OCI-LY7 (cell line): ENCODE results near the gene CRIP1.

Experiments used
- CTCF ChIP-seq: fragments of 200-600 bp; sonication (generic); conservative IDR thresholded peaks from 2 replicates; pipeline ENCODE4 v1.5.1; 2014; ENCODE audit warnings: mild to moderate bottlenecking, antibody characterized with exemption, low read length, moderate library complexity, mixed read lengths
- EZH2phosphoT487 ChIP-seq: fragments of 200-600 bp; sonication (generic); IDR thresholded peaks from 2 replicates; pipeline ENCODE4 v1.6.1; 2018; ENCODE audit warnings: low read depth, borderline replicate concordance, mild to moderate bottlenecking, mixed run types, antibody characterized with exemption, low read length, moderate library complexity, mixed read lengths

DNA sequence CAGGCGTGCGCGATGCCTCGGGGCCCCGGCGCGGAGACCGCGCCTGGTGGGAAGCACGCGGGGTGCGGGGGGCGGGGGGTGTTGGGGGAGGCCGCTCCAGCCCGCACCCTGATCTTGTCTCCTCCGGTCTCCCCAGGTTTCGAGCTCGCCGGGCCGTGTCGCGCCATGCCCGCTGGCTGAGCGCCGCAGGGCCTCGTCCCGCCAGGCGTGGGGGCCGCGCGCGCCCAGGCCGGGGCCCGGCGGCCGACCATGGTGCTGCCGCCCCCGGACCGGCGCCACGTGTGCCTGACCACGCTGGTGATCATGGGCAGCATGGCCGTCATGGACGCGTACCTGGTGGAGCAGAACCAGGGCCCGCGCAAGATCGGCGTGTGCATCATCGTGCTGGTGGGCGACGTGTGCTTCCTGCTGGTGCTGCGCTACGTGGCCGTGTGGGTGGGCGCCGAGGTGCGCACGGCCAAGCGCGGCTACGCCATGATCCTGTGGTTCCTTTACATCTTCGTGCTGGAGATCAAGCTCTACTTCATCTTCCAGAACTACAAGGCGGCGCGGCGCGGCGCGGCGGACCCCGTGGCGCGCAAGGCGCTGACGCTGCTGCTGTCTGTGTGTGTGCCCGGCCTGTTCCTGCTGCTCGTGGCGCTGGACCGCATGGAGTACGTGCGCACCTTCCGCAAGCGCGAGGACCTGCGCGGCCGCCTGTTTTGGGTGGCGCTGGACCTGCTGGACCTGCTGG lies 42.1 kb downstream of the CRIP1 start:
- TF ChIP-seq CTCF (no peak; the same call in 1 of the 2 replicates), EZH2phosphoT487 (no peak)
